D721Med (cell line): ENCODE measurements around the gene RSPH6A.

Experiments used
- DNase-seq: peaks from one replicate; pipeline ENCODE4 v3.0.0; 2011; ENCODE audit warnings: low spot score; ENCODE audit not compliant: insufficient read length
- FAIRE-seq: peaks from 2 replicates; lab custom pipeline; 2011; peaks lifted over from hg19 to GRCh38; lab: Jason Lieb, UNC
- CTCF ChIP-seq: IDR thresholded peaks from 2 replicates; pipeline ENCODE4 v1.5.1; 2012; ENCODE audit warnings: mild to moderate bottlenecking, control low read depth; ENCODE audit not compliant: insufficient read depth; ENCODE audit errors: missing control alignments

RSPH6A gene

DNA sequence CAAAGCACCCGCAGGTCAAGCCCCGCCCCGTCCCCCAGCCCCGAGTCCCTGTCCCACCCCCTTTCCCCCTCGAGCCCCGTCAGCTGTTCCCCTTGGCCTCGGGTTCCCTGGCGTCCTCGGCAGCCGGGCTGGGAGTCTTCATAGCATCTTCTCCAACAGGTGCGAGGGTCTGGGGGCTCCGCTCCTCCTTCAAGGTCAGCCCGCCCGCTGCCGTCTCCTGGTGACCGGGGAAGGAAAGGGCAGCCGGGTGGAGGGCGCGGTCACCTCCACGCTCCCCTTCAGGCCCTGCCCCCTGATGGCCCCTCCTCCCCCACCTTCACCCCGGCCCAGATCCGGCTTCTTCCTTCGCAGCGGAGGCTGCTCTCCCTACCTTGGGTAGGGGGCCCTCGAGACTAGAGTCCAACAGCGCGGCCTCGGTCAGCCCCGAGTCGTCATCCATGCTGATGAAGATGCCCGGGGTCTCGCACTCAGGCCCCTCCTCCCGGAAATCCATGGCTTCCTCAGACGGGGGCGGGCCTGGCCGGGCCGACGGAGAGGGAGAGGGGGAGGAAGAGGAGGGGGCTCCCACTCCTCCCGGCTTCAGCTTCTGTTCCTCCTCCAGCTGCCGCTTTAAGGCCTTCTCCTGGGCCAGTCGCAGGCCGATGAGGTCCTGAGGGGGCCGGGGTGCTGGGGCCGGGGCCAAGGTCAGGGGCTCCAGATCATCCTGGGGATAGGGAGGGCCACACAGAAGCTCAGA, 541 bp upstream of the RSPH6A start:
- DNase-seq: no peak

GRCh38 chr19:45814166-45814780, 835 bp downstream of the RSPH6A start:
- DNase-seq (no peak), FAIRE-seq (no peak)
- no peak for TF ChIP-seq CTCF

More for the DNA sequence above, 541 bp upstream of the RSPH6A start:
- TF ChIP-seq CTCF: no peak
- FAIRE-seq: no peak

DNA sequence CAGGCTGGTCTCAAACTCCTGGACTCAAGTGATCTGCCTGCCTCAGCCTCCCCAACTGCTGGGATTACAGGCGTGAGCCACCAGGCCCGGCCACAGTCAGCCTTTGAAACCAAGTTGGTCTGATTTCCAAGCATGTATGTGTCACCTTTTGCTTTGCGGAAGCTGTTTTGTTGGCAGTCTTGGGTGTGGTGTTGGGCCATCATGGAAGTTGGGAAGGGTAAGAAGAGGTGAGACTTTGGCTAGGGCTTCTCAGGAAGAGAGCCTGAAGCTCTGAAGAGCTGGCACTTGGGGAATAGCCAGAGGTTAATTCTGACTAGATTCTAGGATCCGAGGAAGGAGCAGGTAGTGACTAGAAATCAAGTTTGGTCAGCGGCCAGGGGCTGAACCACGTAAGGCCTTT, 2.8 kb downstream of the RSPH6A start:
- no peak for TF ChIP-seq CTCF
- FAIRE-seq (no peak), DNase-seq (no peak)

- no peak for FAIRE-seq
- TF ChIP-seq CTCF: no peak
- no peak for DNase-seq
Measured at GRCh38 chr19:45809643-45810159, 5.4 kb downstream of the RSPH6A start.

- TF ChIP-seq CTCF: no peak
- FAIRE-seq (no peak), DNase-seq (no peak)
Measured at GRCh38 chr19:45805719-45806118, 9.4 kb downstream of the RSPH6A start.

GRCh38 chr19:45804959-45805230, 10.2 kb downstream of the RSPH6A start:
- TF ChIP-seq CTCF: no peak
- FAIRE-seq: no peak
- no peak for DNase-seq
